SW 1271 (cell line): ENCODE results near the gene ARFGAP1.
A peak's percentile ranks its signal among the peaks of the same experiment; 100 is the strongest.

Experiments used
- DNase-seq, 2 experiments: peaks; one replicate each; lab custom pipeline; 2025; lab: John Stamatoyannopoulos, UW

The ARFGAP1 gene

DNA sequence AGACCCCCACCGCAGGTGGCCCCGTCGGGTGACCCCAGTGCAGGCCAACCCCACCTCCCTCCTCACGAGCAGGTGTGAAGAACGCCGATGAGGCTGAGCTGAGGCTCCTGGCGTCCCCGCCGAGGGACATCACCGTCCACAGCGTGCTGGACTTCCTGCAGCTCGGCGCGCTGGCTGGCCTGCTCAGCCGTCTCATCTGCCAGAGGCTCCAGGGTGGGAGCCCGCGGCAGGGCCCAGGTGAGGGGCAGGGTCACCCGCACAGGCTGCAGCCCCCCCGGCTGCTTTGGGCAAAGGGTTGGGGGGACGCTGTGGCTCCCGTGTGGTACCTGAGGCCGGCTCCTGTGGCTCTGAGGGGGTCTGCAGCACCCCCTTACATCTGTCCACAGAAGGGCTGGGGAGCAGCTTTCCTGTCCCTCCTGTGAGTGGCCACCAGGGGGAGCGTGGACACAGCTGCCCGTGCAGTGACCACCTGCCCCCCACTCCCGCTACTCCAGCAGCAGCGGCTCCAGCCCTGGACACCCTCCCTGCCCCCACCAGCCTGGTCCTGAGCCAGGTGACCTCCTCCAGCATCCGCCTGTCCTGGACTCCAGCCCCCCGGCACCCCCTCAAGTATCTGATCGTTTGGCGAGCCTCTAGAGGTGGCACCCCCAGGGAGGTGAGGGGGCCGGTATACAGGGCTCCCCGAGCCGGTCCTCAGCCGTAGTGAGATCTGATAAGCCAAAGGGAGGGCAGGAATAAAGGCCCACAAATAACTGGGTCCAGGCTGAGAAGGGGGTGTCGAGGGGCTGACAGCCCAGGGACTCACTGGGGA lies 36.9 kb downstream of the ARFGAP1 start:
- peak in 1 of 2 experiments; percentile 45 for DNase-seq

DNA sequence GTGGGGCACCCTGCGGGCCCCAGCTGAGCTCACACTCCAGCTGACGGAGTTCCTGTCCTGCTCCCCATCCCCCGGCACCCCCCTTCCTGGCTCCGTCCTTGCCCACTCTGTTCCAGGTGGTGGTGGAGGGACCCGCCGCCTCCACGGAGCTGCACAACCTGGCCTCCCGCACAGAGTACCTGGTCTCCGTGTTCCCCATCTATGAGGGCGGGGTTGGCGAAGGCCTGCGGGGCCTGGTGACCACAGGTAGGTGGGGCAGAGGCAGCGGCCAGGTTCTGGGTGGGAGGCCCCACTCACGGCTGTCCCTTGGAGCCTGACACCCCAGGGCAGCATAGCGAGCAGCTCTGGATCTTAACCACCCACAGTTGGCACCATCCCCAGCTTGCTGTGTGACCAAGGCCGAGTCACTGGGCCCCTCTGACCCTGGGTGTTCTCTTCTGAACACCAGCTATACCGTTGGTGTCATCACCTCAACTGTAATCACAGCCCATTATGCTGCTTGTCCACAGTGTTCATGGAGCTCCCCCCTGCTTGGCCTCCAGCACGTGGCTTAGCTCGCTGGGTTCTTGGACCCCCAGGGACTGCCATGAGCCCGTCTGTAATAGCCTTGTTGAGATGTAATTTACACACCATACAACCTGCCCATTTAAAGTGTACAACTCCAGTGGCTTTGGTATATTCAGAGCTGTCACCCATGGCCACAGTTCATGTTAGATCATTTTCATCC lies 37.8 kb downstream of the ARFGAP1 start:
- DNase-seq, result peak; percentile 34 to 44

DNA sequence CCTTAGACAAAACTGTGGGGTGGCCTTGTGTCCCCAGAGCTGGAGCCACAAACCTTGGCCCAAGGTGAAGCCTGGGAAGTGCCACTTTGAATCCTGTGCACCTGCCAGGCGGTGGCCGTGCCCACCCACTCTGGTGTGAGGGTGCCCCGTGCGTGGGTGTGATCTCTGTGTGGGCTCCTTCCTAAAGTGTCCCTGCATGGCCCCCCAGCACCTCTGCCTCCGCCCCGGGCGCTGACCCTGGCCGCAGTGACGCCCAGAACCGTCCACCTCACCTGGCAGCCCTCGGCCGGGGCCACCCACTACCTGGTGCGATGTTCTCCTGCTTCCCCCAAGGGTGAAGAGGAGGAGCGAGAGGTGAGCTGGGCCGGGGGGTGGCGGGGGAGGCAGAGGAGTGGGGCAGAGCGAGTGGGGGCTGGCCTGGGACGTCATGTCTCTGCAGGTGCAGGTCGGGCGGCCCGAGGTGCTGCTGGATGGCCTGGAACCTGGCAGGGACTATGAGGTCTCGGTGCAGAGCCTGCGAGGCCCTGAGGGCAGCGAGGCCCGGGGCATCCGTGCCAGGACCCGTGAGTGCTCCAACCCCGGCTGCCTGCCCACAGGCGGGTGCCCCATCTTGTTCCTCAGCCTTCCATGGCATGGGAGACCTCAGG lies 38.7 kb downstream of the ARFGAP1 start:
- no peak for DNase-seq

DNA sequence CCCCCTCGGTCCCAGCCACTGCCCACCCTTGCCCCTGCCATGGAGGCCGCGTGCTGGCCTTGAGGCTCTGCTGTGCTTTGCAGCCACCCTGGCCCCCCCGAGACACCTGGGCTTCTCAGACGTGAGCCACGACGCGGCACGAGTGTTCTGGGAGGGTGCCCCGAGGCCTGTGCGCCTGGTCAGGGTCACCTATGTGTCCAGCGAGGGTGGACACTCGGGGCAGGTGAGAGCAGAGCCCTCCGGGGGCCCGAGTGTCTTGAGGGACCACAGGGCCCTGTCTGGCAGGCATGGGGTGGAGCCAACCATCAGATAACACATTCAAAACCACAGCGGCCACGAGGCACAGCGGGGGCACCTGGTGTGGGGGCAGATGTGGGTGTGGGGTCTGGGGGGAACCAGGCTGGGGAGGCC lies 39.2 kb downstream of the ARFGAP1 start:
- no peak for DNase-seq

DNA sequence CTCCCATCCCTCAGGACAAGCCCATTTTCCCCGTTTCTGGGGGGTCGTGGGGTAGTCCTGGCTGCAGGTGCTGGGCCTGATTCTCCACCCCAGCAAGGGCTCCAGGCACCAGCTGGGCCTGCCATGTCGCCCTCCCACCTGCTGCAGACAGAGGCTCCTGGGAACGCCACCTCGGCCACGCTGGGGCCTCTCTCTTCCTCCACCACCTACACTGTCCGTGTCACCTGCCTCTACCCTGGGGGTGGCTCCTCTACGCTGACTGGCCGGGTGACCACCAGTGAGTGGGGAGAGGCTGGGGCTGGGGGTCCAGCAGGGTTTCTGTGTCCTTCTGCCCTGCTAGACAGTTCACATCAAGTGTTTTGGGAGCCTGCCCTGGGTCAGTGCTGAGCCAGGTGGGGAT lies 39.7 kb downstream of the ARFGAP1 start:
- DNase-seq, result no peak

DNA sequence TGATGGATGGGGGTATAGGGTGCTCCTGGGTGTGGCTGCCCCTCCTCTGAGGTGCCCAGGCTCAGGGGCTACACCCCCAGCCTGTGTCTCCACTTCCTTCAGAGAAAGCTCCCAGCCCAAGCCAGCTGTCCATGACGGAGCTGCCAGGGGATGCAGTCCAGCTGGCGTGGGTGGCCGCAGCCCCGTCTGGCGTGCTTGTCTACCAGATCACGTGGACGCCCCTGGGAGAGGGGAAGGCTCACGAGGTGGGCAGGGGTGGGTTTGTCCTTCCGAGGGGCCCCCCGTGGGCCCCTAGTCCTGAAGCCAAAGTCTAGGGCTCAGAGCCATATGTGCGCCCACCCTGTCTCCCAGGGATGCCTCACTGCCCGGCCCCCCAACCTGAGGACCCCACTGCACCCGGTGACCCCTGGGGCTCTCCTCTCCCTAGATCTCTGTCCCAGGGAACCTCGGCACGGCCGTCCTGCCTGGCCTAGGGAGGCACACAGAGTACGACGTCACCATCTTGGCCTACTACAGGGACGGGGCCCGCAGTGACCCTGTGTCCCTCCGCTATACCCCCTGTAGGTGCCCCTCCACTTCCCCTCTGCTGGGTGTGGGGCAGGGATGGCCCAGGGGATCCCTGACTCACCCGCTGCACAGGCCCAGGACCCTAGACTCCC lies 40.2 kb downstream of the ARFGAP1 start:
- DNase-seq, result no peak

DNA sequence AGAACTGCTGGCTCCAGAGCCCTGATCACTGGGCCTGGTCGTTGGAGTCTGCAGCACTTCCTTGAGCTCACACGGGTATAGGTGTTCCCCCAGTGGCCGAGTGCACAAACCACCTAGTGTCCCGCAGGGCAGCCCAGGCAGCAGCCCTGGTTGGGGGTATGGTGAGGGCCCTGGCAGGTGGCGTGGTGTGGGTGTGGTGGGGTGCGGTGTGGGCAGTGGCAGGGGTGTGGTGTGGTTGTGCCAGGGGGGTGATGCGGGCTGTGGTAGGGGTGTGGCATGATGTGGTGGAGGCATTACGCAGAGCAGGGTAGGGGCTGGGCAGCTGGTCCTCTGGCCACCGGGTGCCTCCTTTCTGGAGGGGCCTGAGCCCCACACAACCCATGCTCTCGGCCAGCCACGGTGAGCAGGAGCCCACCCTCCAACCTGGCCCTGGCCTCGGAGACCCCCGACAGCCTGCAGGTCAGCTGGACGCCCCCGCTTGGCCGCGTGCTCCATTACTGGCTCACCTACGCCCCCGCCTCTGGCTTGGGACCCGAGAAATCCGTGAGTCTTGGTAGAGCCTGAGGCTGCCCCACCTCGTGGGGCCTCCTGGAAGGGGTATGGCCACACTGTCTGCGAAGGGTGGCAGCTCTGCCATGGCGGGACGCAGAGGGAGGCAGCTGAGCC lies 40.9 kb downstream of the ARFGAP1 start:
- DNase-seq, result no peak

DNA sequence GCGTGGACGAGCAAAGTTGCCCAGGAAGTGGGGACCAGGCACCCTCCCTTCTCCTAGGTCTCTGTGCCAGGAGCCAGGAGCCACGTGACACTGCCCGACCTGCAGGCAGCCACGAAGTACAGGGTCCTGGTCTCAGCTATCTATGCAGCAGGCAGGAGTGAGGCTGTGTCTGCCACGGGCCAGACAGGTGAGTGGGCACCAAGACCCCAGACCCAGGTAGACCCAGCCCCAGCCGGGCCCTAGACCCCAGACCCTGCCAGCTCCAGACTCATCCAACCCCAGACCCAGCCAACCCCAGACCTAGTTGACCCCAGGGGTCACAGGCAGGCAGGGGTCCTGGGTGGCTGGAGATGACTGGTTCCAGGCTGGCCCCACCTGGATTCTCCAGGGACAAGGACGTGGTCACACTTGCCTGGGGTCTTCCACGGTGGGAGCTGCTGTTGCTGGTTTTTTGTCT lies 41.4 kb downstream of the ARFGAP1 start:
- no peak for DNase-seq

DNA sequence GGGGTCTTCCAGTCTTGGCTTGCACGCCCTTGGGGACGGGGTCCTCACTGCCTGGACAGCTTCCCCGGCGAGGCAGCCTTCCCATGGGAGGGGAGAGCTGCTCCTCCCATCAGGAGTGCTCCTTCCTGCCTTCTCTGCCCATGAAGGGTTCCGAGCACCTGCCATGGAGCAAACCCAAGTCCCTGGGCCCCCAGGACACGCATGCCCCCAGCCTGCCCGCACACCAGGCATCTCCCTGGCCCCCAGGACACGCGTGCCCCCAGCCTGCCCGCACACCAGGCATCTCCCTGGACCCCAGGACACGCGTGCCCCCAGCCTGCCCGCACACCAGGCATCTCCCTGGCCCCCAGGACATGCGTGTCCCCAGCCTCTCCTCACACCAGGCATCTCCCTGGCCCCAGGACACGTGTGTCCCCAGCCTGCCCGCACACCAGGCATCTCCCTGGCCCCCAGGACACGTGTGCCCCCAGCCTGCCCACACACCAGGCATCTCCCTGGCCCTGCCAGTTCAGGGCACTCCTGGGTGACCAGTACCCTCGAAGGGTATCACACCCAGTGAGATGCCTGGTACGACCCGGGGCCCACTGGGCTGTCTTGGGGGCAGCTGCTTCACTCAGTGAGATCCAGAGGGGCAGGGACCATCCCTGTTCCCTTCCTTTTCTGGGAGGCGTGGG lies 42.1 kb downstream of the ARFGAP1 start:
- DNase-seq, result no peak

DNA sequence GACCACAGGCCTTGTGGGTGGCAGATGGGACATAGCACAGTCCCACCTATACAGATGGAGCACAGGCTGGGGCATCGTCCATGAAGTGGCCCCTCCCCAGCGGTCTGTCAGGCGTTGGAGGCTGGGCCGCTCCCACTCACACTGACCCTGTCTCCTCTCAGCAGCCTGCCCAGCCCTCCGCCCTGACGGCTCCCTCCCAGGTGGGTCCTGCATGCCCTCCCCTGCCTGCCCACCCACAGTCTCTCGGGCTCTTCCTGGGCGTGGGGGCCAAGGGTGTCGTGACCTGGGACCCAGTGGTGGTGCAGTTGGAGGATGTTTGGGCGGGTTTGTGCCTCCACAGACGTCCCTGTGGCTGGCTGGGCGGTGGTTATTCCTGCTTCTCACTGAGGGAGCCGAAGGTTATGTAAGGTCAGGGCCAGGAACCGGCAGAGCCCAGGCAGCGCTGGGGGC lies 42.7 kb downstream of the ARFGAP1 start:
- DNase-seq, result no peak

DNA sequence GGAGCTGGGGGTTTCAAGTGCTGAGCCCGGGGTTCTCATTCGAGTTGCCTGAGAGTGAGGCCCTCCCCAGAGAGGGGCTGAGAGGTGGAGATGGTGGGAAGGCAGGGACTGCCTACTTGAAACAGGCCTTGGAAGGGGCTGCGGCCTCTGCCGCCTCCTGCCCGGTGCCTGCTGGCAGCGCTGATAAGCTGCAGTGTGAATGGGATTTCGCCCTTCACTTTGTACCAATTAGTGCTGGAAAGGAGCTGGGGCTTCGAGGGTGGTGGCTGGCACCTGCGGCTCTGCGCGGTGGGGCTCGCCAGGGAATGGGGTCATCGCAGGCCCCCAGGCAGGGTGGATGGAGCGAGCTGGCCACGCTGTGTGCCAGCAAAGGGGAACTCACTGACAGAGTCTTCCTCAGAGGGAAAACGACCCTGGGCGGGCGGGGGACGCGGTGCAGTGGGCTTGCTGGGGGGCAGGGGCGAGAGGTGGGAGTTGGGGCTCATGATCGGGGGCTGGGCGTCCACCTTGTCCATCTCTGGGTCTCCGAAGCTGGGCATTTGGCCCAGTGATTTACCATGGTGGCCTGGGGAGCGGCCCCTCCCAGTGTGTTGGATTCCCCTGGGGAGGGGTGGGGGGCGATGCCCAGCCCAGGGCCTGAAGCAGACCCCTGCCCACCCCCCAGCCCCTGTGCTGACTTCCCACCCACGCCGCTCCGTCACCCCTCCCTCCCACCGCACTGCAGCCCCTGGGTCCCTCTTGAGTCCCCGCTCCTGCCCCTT lies 43.3 kb downstream of the ARFGAP1 start:
- no peak for DNase-seq

DNA sequence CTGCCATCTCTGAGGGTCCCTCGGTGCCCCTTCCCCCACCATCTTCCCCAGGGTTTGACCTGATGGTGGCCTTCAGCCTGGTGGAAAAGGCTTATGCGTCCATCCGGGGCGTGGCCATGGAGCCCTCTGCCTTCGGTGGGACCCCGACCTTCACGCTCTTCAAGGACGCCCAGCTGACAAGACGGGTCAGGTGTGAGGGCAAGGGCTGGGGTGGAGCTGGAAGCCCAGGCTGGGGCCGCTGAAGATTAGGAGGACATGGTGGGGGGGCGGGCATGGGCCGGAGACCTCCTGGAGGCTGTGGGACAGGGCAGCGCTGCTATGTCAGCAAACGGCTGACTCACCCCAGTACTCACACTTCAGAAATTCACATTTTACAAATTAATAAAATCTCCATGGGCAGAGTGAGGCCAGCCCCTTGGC lies 43.9 kb downstream of the ARFGAP1 start:
- no peak for DNase-seq

DNA sequence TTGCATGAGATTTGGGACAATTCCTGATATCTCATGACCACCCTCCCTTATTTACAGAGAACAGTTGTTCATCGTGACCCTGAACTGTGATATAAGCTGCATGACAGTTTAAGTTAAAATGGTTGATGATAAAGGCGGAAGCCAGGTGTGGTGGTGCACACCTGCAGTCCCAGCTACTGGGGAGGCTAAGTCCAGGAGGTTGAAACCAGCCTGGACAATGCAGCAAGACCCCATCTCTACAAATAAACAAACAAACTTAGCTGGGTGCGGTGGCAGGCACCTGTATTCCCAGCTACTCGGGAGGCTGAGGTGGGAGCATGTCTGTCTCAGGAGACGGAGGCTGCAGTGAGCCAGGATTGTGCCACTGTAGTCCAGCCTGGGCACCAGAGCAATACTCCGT lies 44.4 kb downstream of the ARFGAP1 start:
- DNase-seq, result no peak

DNA sequence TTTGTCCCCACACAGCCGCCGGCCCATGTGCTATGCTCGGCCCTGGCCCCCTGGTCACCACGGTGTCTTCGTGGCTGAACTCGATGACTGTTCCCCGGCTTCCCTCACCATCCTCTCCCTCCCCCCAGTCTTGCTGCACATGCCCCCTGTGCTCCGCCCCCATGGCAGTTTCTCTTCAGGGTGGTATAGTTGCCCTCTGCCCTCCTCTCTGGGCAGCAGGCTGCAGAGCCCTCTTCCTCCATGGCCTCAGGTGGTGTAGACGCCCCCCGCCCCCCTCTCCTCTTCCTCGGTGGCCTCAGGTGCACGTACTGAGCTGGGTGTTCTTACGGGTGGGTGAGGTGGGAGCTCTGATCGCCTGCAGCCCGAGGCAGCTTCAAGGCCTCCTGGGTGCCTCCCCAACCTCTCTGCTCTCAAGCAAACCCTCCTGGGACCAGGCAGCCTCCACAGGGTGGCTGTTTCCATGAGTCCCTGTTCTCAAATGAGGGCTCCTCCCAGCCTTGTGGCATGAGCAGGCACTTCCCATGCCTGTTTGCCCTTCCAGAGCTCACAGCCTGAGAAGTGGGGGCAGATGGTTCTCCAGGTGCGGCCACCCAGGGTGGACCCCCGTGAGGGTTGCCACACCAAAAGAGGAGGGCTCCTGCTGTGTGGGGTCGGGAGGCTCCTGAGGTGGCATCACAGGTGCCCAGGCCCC lies 45.1 kb downstream of the ARFGAP1 start:
- DNase-seq, result no peak

DNA sequence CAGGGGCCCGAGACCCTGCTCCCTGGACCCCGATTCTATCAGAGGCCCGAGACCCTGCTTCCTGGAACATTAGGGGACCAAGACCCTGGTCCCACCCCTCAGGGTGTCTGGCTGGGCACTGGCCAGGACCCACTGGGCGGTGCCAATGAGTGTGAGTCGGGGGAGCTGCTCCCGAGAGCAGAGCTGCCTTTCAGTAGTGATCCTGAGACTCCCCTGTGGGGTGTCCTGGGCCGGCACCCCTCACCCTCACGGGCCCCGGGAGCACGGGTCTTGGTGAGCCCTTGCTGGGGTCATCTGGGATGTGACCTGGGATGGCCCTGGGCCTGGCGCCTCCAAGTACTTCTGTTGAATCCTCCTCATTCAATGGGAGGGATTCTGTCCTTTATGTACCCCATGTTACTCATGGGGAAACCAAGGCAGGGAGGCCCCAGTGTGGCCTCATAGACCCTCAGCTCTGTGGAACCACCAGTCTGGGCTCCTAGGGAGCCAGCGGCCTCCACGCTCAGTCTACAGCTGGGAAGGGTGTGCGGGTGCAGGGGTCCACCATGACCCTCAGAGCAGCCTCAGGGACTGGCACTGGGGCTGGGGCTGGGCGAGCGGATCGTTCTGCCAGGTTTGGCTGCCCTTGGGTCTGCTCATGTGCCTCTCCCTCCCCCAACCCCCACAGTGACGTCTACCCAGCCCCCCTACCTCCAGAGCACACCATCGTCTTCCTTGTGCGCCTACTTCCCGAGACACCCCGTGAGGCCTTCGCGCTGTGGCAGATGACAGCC lies 46.0 kb downstream of the ARFGAP1 start:
- no peak for DNase-seq

DNA sequence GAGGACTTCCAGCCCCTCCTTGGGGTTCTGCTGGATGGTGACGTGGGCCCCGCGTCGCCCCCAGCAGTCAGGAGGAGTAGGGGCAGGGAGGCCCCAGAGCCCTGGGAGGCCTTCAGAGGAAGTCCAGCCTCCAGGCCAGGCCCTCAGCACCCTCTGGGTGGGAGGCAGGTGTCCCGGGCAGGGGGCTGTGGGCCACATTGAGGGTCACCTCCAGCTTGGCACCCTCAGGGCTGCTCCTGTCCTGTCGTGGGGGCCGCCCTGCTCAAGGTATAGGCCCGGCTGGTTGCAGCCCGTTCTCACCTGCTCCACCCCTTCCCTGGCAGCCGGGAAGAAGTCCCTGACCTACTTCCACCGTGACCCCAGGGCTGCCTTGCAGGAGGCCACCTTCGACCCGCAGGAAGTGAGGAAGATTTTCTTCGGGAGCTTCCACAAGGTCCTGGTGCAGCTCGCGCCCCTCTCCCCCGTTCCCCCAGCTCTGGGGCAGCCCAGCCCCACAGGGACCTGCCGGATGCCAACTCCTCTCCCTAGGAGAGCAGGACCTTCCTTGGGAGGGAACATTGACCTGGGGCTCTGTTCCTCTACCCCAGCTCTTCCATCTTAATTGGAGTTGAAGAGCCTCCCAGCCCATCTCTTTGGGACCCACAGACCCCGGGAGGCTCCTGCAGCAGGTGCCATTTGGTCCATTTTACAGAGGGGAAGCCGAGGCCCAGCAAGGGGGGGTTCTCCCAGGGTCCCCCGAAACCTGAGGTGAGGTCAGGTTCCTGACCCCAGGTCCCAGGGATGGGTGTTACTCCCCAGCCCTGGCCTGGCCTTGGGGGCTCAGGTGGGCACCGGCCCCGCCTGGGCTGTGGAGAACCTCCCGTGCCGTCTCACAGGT lies 46.8 kb downstream of the ARFGAP1 start:
- no peak for DNase-seq

DNA sequence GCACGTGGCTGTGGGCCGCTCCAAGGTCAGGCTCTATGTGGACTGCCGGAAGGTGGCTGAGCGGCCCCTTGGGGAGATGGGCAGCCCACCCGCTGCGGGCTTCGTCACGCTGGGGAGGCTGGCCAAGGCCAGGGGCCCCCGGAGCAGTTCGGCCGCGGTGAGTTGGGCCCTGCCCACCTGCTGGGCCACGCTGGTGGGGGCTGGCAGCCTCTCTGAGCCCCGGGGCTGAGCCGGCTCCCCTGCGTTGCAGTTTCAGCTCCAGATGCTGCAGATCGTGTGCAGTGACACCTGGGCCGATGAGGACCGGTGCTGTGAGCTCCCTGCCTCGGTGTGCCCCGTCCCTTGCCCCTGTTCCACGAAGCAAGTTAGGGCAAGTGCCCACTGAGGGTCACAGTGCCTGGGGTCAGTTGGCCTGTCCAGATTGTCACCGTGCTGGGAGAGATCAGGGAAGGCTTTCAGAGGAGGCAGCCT lies 47.5 kb downstream of the ARFGAP1 start:
- no peak for DNase-seq

DNA sequence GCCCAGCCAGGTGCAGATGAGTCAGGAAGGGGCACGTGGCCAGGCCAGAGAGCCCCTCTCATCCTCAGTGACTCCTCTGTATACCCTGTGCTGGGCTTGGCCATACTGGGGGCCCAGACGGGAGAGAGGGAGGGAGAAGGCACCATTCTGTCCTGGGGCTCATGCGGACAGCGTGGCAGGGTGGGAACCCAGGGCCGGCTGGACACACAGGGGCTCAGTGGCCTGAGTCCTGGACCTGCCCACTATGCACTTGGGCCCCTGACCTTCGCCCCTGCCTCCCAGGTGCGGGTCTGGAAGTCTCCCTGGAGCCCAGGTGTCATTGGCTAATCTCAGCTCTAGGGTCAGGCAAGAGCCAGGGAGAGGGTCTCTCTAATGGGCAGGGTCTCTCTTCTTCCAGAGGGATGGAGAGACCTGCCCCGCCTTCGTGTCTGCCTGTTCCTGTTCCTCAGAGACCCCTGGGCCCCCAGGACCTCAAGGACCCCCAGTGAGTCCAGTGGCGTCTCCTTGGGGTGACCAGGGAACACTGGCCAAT lies 48.1 kb downstream of the ARFGAP1 start:
- DNase-seq, result no peak
